Progenitor cell of endocrine pancreas (in vitro differentiated cells): ENCODE measurements around the gene WFIKKN1. TPM values are rescaled to one million over a fixed set of nuclear protein-coding genes. Genes with fewer than 3 reads are reported as not detected.

ENCODE experiments used
- DNase-seq: peaks from one replicate; pipeline ENCODE4 v3.0.0; 2021; ENCODE audit warnings: low spot score; ENCODE audit not compliant: unreplicated experiment
- H3K27ac Mint-ChIP-seq: 2 replicates; pipeline ENCODE4 v1.8.0; 2021; ENCODE audit warnings: mild to moderate bottlenecking, moderate library complexity, mixed read lengths
- H3K27me3 Mint-ChIP-seq: 2 replicates; pipeline ENCODE4 v1.8.0; 2021; ENCODE audit warnings: mixed read lengths
- H3K36me3 Mint-ChIP-seq: 2 replicates; pipeline ENCODE4 v1.8.0; 2022; ENCODE audit warnings: mixed read lengths; ENCODE audit not compliant: insufficient read depth
- H3K4me1 Mint-ChIP-seq: 2 replicates; pipeline ENCODE4 v1.8.0; 2021; ENCODE audit warnings: low read depth, mixed read lengths
- H3K4me3 Mint-ChIP-seq: 2 replicates; pipeline ENCODE4 v1.8.0; 2021; ENCODE audit warnings: low read depth, mild to moderate bottlenecking, moderate library complexity, mixed read lengths
- H3K9me3 Mint-ChIP-seq: 2 replicates; pipeline ENCODE4 v1.8.0; 2021; ENCODE audit warnings: low read depth, mixed read lengths
- CTCF ChIP-seq: fragments of 200-600 bp; sonication (generic); IDR thresholded peaks from one replicate; pipeline ENCODE4 v1.5.0; 2021; ENCODE audit warnings: antibody characterized with exemption, mild to moderate bottlenecking; ENCODE audit not compliant: unreplicated experiment
- total RNA-seq: library from RNA; stranded (reverse); gene quantifications from 2 replicates; pipeline ENCODE4 v1.2.1, GENCODE V29; 2021

WFIKKN1 gene
- total RNA-seq, 1 donor from 2014 or later: 42.8 TPM

DNA sequence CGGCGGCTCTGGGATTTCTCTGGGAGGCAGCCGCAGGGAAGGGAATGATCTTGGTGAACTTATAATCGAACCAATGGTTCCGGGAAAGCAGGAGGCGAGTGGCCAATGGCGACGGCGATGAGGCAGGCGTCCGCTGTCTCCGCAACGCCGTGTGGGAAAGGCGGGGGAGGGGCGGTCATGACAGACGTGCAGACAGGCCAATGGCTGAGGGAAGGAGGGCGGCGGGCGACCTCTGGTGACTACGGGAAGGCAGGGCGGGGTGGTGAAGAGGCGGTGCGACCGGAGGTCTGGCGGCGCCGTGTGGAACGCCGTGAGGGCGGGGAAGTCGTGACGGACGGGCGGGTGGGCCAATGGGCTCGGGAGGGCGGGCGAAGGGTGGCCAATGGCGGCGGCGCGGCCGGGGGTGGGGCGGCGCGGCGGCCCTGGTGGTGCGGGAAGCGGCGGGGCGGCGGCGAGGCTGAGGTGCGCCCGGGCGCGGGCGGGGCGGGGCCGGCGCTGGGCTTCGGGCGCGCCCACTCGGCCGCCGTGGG, 41.1 kb upstream of the WFIKKN1 start, which contains the start of gene RAB40C:
RAB40C (plus strand) TSS at position 409 of the 530 bp plus-strand sequence. CDS start 226 bp downstream, outside the sequence.
- H3K4me3 Mint-ChIP-seq: peak within 1 kb of the TSS; percentile 94
- TF ChIP-seq CTCF: no peak
- H3K27me3 Mint-ChIP-seq: peaks cover 12% of the 10 kb centered on the region
- peaks cover 3% of the 10 kb centered on the region for H3K36me3 Mint-ChIP-seq
- DNase-seq: peak; percentile 97
- peaks cover 23% of the 10 kb centered on the region for H3K4me1 Mint-ChIP-seq
- peak within 1 kb of the TSS; percentile 99 for H3K27ac Mint-ChIP-seq
- H3K9me3 Mint-ChIP-seq: no peaks in the 10 kb centered on the region

DNA sequence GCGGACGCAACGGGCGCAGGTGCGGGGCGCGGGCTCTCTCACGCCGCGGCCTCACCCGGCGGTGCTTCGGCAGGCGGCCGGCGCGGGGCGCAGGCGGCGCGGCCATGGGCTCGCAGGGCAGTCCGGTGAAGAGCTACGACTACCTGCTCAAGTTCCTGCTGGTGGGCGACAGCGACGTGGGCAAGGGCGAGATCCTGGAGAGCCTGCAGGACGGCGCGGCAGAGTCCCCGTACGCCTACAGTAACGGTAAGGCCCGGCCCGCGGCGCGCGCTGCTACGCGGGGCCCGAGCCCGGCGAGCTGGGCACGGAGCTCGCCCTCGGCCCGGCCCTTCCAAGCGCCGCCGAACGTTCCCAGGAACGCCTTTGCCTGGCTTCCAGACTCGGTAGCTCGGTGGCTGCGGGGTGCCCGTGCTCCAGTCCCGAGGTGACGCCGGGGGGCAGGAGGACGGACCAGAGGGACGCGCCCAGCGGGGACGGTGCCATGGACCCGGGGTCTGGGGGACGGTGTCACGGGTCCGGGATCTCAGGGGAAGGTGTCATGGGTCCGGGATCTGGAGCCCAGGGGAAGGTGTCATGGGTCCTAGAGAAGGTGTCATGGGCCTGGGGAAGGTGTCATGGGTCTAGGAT, 40.5 kb upstream of the WFIKKN1 start:
- Mint-ChIP-seq H3K27ac (peak overlapping the region; percentile 90), H3K4me1 (peaks cover 23% of the 10 kb centered on the region)

DNA sequence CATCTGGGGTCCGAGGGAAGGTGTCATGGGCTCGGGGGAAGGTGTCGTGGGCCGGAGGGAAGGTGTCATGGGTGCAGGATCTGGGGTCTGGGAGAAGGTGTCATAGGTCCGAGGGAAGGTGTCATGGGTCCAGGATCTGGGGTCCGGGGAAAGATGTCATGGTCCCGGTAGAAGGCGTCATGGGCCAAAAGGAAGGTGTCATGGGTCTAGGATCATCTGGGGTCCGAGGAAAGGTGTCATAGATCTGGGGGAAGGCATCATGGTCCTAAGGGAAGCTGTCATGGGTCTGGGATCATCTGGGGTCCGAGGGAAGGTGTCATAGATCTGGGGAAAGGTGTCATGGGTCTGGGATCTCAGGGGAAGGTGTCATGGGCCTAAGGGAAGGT, 40.0 kb upstream of the WFIKKN1 start:
- Mint-ChIP-seq H3K27me3 (peaks cover 6% of the 10 kb centered on the region), H3K9me3 (no peaks in the 10 kb centered on the region), H3K27ac (peak overlapping the region; percentile 90), H3K4me1 (peaks cover 23% of the 10 kb centered on the region), H3K4me3 (peak overlapping the region; percentile 80), H3K36me3 (peaks cover 3% of the 10 kb centered on the region)
- no peak for TF ChIP-seq CTCF
- DNase-seq: no peak

More for the DNA sequence above, 40.5 kb upstream of the WFIKKN1 start:
- Mint-ChIP-seq H3K9me3 (no peaks in the 10 kb centered on the region), H3K4me3 (peak overlapping the region; percentile 80), H3K27me3 (peaks cover 11% of the 10 kb centered on the region), H3K36me3 (peaks cover 3% of the 10 kb centered on the region)
- DNase-seq: no peak
- no peak for TF ChIP-seq CTCF

GRCh38 chr16:591231-591630, 39.6 kb upstream of the WFIKKN1 start:
- peak overlapping the region; percentile 80 for H3K4me3 Mint-ChIP-seq
- peaks cover 3% of the 10 kb centered on the region for H3K36me3 Mint-ChIP-seq
- H3K4me1 Mint-ChIP-seq: peaks cover 23% of the 10 kb centered on the region
- no peaks in the 10 kb centered on the region for H3K9me3 Mint-ChIP-seq
- peak overlapping the region; percentile 90 for H3K27ac Mint-ChIP-seq
- DNase-seq: no peak
- H3K27me3 Mint-ChIP-seq: peaks cover 3% of the 10 kb centered on the region
- TF ChIP-seq CTCF: no peak

- Mint-ChIP-seq H3K36me3 (peaks cover 7% of the 10 kb centered on the region), H3K27me3 (no peaks in the 10 kb centered on the region), H3K4me3 (peak overlapping the region; percentile 80), H3K27ac (no peak overlapping the region), H3K9me3 (no peaks in the 10 kb centered on the region), H3K4me1 (peaks cover 23% of the 10 kb centered on the region)
- no peak for TF ChIP-seq CTCF
- no peak for DNase-seq
Observed at GRCh38 chr16:591892-592517, 38.8 kb upstream of the WFIKKN1 start.
